Omental fat pad (tissue), 4 donors: ENCODE results near the gene PRIM1. TPM values are rescaled to one million over a fixed set of nuclear protein-coding genes. Genes with fewer than 3 reads are reported as not detected.

ENCODE experiments used
- ATAC-seq: fragments of 150-250 bp; one replicate; pipeline ENCODE4 v1.9.1; 2016; ENCODE audit warnings: mild to moderate bottlenecking, moderate library complexity; ENCODE audit not compliant: low FRiP score
- DNase-seq: peaks from one replicate; pipeline ENCODE4 v3.0.0-alpha.2; 2019; ENCODE audit warnings: low spot score
- total RNA-seq, 4 donors: library from RNA; depleted of rRNA; stranded (reverse); fragments of >200 nt; gene quantifications; one replicate each; pipeline ENCODE4 v1.1.0, GENCODE V29; 2016
- TF ChIP-seq, protein P1 (sequence below), 3 donors: fragments of 450-650 bp; IDR thresholded peaks; one replicate each; pipeline ENCODE4 v1.5.1; 2016 to 2017; ENCODE audit warnings: antibody characterized with exemption in 3 of 3, mild to moderate bottlenecking in 3 of 3, moderate library complexity in 2 of 3

PRIM1 gene
- total RNA-seq, 4 donors from 2014 or later: 2.8 to 10.7 (median 5.5) TPM

DNA sequence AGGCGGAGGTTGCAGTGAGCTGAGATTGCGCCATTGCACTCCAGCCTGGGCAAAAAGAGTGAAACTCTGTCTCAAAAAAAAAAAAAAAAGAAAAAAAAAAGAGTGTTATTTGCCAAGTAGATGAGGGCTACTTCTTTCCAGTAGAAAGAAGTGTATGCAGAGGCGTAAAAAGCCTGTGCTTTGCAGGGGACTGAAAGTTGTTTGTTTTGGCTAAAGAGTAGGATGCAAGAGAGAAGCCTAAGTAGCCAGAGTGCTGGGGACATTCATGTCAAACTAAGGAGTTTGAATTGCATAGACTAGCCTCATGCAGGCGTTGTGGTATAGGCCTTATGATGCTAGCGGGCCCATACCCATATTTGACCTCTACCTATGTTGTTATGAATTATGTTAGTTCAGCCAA lies 20.5 kb upstream of the PRIM1 start:
- ATAC-seq (no peak), DNase-seq (no peak)

DNA sequence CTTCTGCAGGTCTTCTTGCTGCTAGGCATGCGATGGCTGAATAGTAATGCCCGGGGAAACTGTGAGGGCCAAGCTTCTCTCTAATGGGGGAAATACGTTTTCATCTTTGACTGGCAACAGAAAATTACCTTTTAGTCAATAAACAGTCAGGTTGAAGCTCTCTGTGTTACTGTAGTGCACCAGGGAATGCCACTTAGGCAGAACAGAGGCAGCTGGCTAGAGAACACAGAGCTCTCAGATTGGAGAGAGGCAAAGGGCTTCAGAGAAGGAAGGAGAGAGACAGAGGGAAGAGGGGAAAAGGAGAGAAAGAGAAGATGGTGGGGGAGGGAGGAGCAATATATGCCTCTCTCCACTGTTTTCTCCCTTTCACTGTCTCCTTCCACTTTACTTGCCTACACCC lies 17.7 kb upstream of the PRIM1 start:
- TF ChIP-seq, protein P1, sequence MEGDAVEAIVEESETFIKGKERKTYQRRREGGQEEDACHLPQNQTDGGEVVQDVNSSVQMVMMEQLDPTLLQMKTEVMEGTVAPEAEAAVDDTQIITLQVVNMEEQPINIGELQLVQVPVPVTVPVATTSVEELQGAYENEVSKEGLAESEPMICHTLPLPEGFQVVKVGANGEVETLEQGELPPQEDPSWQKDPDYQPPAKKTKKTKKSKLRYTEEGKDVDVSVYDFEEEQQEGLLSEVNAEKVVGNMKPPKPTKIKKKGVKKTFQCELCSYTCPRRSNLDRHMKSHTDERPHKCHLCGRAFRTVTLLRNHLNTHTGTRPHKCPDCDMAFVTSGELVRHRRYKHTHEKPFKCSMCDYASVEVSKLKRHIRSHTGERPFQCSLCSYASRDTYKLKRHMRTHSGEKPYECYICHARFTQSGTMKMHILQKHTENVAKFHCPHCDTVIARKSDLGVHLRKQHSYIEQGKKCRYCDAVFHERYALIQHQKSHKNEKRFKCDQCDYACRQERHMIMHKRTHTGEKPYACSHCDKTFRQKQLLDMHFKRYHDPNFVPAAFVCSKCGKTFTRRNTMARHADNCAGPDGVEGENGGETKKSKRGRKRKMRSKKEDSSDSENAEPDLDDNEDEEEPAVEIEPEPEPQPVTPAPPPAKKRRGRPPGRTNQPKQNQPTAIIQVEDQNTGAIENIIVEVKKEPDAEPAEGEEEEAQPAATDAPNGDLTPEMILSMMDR (IDR thresholded peaks at IDR 0.05): no peak
- no peak for ATAC-seq
- no peak for DNase-seq

More for the DNA sequence above, 20.5 kb upstream of the PRIM1 start:
- TF ChIP-seq, protein P1 (IDR thresholded peaks at IDR 0.05): no peak

DNA sequence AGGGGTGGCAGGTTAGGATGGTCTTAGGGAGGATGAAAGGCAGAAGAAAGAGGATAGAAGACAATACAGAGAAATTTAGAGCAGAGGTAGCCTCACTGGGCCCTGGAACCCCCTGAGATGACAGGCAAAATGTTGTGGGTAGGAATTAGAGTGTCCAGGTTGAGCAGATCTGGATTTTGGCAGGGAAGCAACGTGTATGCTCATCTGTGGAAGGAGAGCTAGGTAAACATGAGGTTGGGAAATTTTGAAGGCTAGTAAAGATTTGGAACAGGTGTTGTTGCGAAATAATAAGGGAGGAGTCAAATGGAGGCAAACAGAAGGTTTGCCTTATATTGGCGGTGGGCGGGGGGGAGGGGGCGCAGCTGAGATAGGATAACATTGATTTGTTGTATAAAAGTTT lies 16.3 kb upstream of the PRIM1 start:
- ATAC-seq: no peak
- TF ChIP-seq, protein P1 (IDR thresholded peaks at IDR 0.05): no peak
- no peak for DNase-seq

DNA sequence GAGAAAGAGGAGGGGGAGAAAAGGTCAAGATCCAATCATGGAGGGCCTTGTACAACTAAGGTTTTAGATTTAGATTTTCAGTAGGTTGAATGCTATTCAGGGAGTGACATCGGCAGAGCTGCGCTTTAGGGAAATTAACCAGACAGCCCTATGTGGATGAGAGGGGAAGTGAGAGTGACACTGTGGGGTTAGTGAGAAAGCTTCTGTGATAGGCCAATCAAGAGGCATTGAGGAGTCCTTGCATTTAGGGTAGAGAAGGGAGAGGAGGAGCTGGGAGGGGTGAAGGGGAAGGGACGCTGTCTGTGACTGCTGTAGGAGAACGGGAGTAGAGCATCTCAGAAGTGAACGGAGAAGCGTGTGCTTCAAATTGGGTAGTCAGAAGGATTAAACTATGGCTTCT lies 14.4 kb upstream of the PRIM1 start:
- DNase-seq (no peak), ATAC-seq (no peak)
- TF ChIP-seq, protein P1 (IDR thresholded peaks at IDR 0.05): no peak

DNA sequence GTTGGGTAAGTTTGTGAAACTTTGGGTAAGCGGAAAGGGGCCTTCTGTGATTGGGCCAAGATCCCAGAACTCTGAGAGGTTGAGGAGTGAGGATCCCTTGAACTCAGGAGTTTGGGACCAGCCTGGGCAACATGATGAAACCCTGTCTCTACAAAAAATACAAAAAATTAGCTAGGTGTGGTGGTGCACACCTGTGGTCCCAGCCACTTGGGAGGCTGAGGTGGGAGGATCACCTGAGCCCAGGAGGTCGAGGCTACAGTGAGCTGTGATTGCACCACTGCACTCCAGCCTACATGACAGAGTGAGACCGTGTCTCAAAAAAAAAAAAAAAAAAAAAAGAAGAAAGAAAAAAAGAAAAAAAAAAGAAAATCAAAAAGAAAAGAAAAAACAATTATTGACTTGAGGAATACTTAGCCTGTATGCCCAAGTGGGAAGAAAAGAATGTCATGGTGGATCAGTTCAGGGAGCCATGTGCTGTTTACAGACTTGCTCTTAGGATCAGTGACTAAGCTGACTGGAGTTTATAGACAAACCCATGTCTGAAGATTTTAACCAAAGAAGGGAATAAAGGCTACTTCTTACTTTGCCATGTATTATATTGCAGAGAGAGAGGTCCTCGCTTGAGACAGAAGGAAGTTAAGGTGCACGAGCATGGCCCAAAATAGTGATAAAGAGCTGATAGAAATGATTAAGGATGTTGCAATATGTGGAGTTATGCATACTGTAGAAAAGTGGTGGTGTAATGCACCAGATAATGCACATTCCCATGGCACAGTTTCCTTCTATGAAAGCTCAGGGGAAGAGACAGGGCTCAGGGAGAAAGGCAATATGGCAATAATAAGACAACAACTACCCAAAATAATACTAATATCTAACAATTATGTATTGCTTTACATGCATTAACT lies 11.9 kb upstream of the PRIM1 start:
- TF ChIP-seq, protein P1 (IDR thresholded peaks at IDR 0.05): no peak
- DNase-seq (no peak), ATAC-seq (no peak)

DNA sequence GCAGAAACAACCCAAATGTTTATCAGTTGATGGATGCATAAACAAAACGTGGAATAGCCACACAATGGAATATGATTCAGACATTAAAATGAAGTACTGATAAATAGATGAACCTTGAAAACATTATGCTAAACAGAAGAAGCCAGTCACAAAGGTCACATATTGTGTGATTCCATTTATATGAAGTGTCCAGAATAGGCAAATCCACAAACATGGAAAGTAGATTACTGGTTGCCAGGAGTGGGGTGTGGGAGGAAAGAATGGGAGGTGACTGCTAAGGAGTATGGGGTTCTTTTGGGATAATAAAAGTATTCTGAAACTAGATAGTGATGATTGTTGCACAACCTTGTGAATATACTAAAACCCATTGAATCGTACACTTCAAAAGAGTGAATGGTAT lies 9.7 kb upstream of the PRIM1 start:
- DNase-seq (no peak), ATAC-seq (no peak)
- TF ChIP-seq, protein P1 (IDR thresholded peaks at IDR 0.05): no peak

DNA sequence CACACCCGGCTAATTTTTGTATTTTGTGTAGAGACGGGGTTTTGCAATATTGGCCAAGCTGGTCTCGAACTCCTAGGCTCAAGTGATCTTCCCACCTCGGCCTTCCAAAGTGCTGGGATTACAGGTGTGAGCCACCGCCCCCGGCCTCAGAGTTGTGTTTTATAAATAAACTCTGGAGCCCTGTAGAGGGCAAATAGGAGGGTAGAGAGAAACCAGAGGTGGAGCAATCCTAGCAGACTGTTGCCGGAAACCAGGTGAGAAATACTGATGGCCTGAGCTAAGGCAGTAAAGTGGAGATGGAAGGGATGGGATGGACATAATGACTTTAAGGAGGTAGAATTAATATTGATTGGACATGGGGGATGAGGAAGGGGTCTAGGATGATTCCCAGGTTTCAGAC lies 8.3 kb upstream of the PRIM1 start:
- TF ChIP-seq, protein P1 (IDR thresholded peaks at IDR 0.05): no peak
- no peak for ATAC-seq
- DNase-seq: no peak
